ENCODE data around the gene KIAA1217. TPM values are rescaled to one million over a fixed set of nuclear protein-coding genes. Genes with fewer than 3 reads are reported as not detected.

KIAA1217 gene
- polyA plus RNA-seq, 1 donor: 54.9 TPM

GRCh38 chr10:24531439-24531838 is 322.5 kb downstream of the KIAA1217 start:
- H3K36me3 ChIP-seq (ENCODE audit: control insufficient read depth, insufficient read depth, low read length): peaks cover 81% of the 10 kb centered on the region
- no peaks in the 10 kb centered on the region for H3K27me3 ChIP-seq (ENCODE audit: control insufficient read depth, insufficient read depth, low read length)
- no peak overlapping the region for H3K4me3 ChIP-seq (ENCODE audit: low read length)
- H3K4me1 ChIP-seq (ENCODE audit: control insufficient read depth, insufficient read depth, low read length): peaks cover 5% of the 10 kb centered on the region
- H3K9me3 ChIP-seq (ENCODE audit: control insufficient read depth, low read depth, low read length): no peaks in the 10 kb centered on the region
- DNase-seq: no peak
- H3K27ac ChIP-seq (ENCODE audit: low read length): no peak overlapping the region
- no CpG with 5 or more reads among the region's 2 CpGs for WGBS (ENCODE audit: insufficient coverage, low lambda C conversion rate)

- WGBS (ENCODE audit: insufficient coverage, low lambda C conversion rate): 100% methylated on average over 2 of the region's 4 CpGs
- no peaks in the 10 kb centered on the region for H3K9me3 ChIP-seq (ENCODE audit: control insufficient read depth, low read depth, low read length)
- H3K27me3 ChIP-seq (ENCODE audit: control insufficient read depth, insufficient read depth, low read length): no peaks in the 10 kb centered on the region
- peaks cover 10% of the 10 kb centered on the region for H3K4me1 ChIP-seq (ENCODE audit: control insufficient read depth, insufficient read depth, low read length)
- DNase-seq: no peak
- peaks cover 75% of the 10 kb centered on the region for H3K36me3 ChIP-seq (ENCODE audit: control insufficient read depth, insufficient read depth, low read length)
- H3K27ac ChIP-seq (ENCODE audit: low read length): no peak overlapping the region
- H3K4me3 ChIP-seq (ENCODE audit: low read length): no peak overlapping the region
Measured at GRCh38 chr10:24533981-24534380, 325.0 kb downstream of the KIAA1217 start.

GRCh38 chr10:24536636-24537035 is 327.7 kb downstream of the KIAA1217 start:
- DNase-seq: peak; percentile 33 to 70

GRCh38 chr10:24541239-24541753 is 332.4 kb downstream of the KIAA1217 start:
- Histone ChIP-seq H3K9me3 (ENCODE audit: control insufficient read depth, low read depth, low read length) (no peaks in the 10 kb centered on the region), H3K4me3 (ENCODE audit: low read length) (no peak overlapping the region), H3K36me3 (ENCODE audit: control insufficient read depth, insufficient read depth, low read length) (peaks cover 78% of the 10 kb centered on the region), H3K27ac (ENCODE audit: low read length) (no peak overlapping the region), H3K4me1 (ENCODE audit: control insufficient read depth, insufficient read depth, low read length) (peaks cover 7% of the 10 kb centered on the region), H3K27me3 (ENCODE audit: control insufficient read depth, insufficient read depth, low read length) (no peaks in the 10 kb centered on the region)
- peak in 1 of 2 donors; percentile 65 for DNase-seq
- WGBS (ENCODE audit: insufficient coverage, low lambda C conversion rate): no CpG with 5 or more reads among the region's 9 CpGs

More at GRCh38 chr10:24536636-24537035, 327.7 kb downstream of the KIAA1217 start:
- peak overlapping the region; percentile 26 for H3K27ac ChIP-seq (ENCODE audit: low read length)
- WGBS (ENCODE audit: insufficient coverage, low lambda C conversion rate): 24% methylated on average over 2 of the region's 11 CpGs
- H3K36me3 ChIP-seq (ENCODE audit: control insufficient read depth, insufficient read depth, low read length): peaks cover 71% of the 10 kb centered on the region
- H3K27me3 ChIP-seq (ENCODE audit: control insufficient read depth, insufficient read depth, low read length): no peaks in the 10 kb centered on the region
- no peak overlapping the region for H3K4me3 ChIP-seq (ENCODE audit: low read length)
- peaks cover 10% of the 10 kb centered on the region for H3K4me1 ChIP-seq (ENCODE audit: control insufficient read depth, insufficient read depth, low read length)
- no peaks in the 10 kb centered on the region for H3K9me3 ChIP-seq (ENCODE audit: control insufficient read depth, low read depth, low read length)

DNA sequence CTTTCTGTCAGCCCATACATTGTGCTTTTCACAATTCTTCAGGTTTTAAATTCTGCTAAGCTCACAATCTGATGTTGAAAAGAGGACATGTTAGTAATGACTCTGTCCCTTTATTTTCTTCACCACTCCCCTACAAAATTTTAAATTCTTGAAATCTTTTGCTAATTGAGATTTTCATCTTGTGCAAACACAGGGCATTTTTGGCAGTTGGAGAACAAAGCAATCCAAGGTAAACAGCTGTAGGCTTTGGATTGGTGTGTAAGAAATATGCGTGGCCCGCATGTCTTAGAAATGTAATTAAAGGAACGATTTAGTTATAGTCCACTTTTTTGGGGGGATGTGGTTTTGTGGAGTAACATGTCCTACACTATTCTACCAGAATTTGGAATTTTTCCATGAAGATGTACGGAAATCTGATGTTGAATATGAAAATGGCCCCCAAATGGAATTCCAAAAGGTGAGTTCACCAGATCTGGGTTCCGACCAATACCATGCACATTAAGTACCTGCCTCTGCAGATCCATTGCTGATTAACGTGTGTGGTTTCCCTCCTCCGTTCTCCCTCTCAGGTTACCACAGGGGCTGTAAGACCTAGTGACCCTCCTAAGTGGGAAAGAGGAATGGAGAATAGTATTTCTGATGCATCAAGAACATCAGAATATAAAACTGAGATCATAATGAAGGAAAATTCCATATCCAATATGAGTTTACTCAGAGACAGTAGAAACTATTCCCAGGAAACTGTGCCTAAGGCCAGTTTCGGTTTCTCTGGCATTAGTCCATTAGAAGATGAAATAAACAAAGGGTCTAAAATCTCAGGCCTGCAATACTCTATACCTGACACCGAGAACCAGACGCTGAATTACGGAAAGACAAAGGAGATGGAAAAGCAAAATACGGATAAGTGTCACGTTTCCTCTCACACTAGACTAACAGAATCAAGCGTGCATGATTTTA is 333.7 kb downstream of the KIAA1217 start:
- Histone ChIP-seq H3K36me3 (ENCODE audit: control insufficient read depth, insufficient read depth, low read length) (peaks cover 74% of the 10 kb centered on the region), H3K27ac (ENCODE audit: low read length) (no peak overlapping the region), H3K4me1 (ENCODE audit: control insufficient read depth, insufficient read depth, low read length) (no peaks in the 10 kb centered on the region), H3K9me3 (ENCODE audit: control insufficient read depth, low read depth, low read length) (no peaks in the 10 kb centered on the region), H3K4me3 (ENCODE audit: low read length) (no peak overlapping the region), H3K27me3 (ENCODE audit: control insufficient read depth, insufficient read depth, low read length) (no peaks in the 10 kb centered on the region)
- WGBS (ENCODE audit: insufficient coverage, low lambda C conversion rate): 89% methylated on average over 4 of the region's 14 CpGs
- DNase-seq: no peak

- Histone ChIP-seq H3K27ac (ENCODE audit: low read length) (no peak overlapping the region), H3K9me3 (ENCODE audit: control insufficient read depth, low read depth, low read length) (no peaks in the 10 kb centered on the region), H3K27me3 (ENCODE audit: control insufficient read depth, insufficient read depth, low read length) (no peaks in the 10 kb centered on the region), H3K4me1 (ENCODE audit: control insufficient read depth, insufficient read depth, low read length) (no peaks in the 10 kb centered on the region), H3K4me3 (ENCODE audit: low read length) (no peak overlapping the region), H3K36me3 (ENCODE audit: control insufficient read depth, insufficient read depth, low read length) (peaks cover 64% of the 10 kb centered on the region)
- 80% methylated on average over 1 of the region's 10 CpGs for WGBS (ENCODE audit: insufficient coverage, low lambda C conversion rate)
- no peak for DNase-seq
Measured at GRCh38 chr10:24544776-24545175, 335.8 kb downstream of the KIAA1217 start.

DNA sequence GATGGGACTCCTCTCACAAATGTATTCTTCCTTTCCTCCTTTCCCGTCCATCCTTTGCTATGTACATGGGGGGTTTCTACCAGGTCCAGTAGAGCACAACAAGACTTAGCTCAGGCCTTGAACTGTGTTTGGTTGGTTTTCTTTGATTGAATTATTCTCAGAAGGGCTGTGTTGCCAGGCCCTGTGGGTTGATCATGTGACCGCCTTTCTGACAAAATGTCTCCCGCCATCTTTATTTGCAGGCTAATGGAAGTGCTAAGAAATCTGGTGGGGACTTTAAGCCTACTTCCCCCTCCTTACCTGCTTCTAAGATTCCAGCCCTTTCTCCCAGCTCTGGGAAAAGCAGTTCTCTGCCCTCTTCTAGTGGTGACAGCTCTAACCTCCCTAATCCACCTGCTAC is 336.6 kb downstream of the KIAA1217 start:
- Histone ChIP-seq H3K36me3 (ENCODE audit: control insufficient read depth, insufficient read depth, low read length) (peaks cover 60% of the 10 kb centered on the region), H3K27me3 (ENCODE audit: control insufficient read depth, insufficient read depth, low read length) (no peaks in the 10 kb centered on the region), H3K9me3 (ENCODE audit: control insufficient read depth, low read depth, low read length) (no peaks in the 10 kb centered on the region), H3K4me3 (ENCODE audit: low read length) (no peak overlapping the region), H3K4me1 (ENCODE audit: control insufficient read depth, insufficient read depth, low read length) (no peaks in the 10 kb centered on the region), H3K27ac (ENCODE audit: low read length) (no peak overlapping the region)
- WGBS (ENCODE audit: insufficient coverage, low lambda C conversion rate): no CpG with 5 or more reads among the region's 3 CpGs
- DNase-seq: no peak

DNA sequence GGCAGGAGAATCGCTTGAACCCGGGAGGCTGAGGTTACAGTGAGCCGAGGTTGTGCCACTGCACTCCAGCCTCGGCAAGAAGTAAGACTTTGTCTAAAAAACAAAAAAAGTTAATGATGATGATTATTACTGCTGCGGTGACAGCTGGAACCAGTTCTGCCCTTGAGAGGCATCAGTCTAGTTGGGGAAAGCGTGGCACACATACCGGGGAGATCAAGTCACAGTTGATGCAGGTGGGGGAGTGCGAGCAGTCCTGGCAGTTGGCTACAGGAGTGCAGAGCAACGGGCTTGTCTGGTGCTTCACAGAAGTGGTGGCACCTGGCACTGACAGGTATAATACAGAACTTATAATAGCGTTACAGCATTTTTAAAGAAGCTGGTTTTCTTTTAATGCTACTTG is 341.7 kb downstream of the KIAA1217 start:
- no peak for DNase-seq
- WGBS (ENCODE audit: insufficient coverage, low lambda C conversion rate): 100% methylated on average over 1 of the region's 10 CpGs

DNA sequence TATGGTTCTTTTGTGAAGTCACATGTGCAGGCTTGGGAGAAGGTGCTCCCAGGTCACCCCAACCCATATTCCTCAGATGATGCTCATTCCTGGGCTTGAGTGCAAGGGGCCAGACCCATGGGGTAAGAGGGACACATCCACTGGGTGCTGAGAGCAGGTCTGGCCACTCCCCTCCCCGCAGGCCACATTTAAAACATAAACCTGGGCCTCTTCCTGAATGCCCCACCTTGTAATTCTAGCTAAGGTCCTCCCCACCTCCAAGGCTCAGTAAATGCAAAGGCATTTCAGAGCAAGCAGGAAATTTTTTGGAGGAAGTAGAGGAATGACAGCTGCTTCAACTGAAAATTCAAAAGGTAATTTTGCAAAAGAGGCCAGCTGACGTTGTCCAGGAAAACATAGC is 342.2 kb downstream of the KIAA1217 start:
- Histone ChIP-seq H3K4me3 (ENCODE audit: low read length) (no peak overlapping the region), H3K27me3 (ENCODE audit: control insufficient read depth, insufficient read depth, low read length) (no peaks in the 10 kb centered on the region), H3K36me3 (ENCODE audit: control insufficient read depth, insufficient read depth, low read length) (peaks cover 7% of the 10 kb centered on the region), H3K4me1 (ENCODE audit: control insufficient read depth, insufficient read depth, low read length) (no peaks in the 10 kb centered on the region), H3K27ac (ENCODE audit: low read length) (no peak overlapping the region), H3K9me3 (ENCODE audit: control insufficient read depth, low read depth, low read length) (no peaks in the 10 kb centered on the region)
- no CpG with 5 or more reads among the region's 2 CpGs for WGBS (ENCODE audit: insufficient coverage, low lambda C conversion rate)
- DNase-seq: no peak

More for the DNA sequence above, 341.7 kb downstream of the KIAA1217 start:
- Histone ChIP-seq H3K36me3 (ENCODE audit: control insufficient read depth, insufficient read depth, low read length) (peaks cover 12% of the 10 kb centered on the region), H3K4me1 (ENCODE audit: control insufficient read depth, insufficient read depth, low read length) (no peaks in the 10 kb centered on the region), H3K4me3 (ENCODE audit: low read length) (no peak overlapping the region), H3K27me3 (ENCODE audit: control insufficient read depth, insufficient read depth, low read length) (no peaks in the 10 kb centered on the region), H3K27ac (ENCODE audit: low read length) (no peak overlapping the region), H3K9me3 (ENCODE audit: control insufficient read depth, low read depth, low read length) (no peaks in the 10 kb centered on the region)

GRCh38 chr10:24552346-24553016 is 343.5 kb downstream of the KIAA1217 start:
- Histone ChIP-seq H3K4me3 (ENCODE audit: low read length) (no peak overlapping the region), H3K4me1 (ENCODE audit: control insufficient read depth, insufficient read depth, low read length) (no peaks in the 10 kb centered on the region), H3K9me3 (ENCODE audit: control insufficient read depth, low read depth, low read length) (no peaks in the 10 kb centered on the region), H3K27ac (ENCODE audit: low read length) (no peak overlapping the region), H3K36me3 (ENCODE audit: control insufficient read depth, insufficient read depth, low read length) (peaks cover 7% of the 10 kb centered on the region), H3K27me3 (ENCODE audit: control insufficient read depth, insufficient read depth, low read length) (no peaks in the 10 kb centered on the region)
- no CpG with 5 or more reads among the region's 22 CpGs for WGBS (ENCODE audit: insufficient coverage, low lambda C conversion rate)
- DNase-seq: peak; percentile 62 to 65

All from large intestine (tissue), 3 donors.